ENCODE data around the gene SHH.

DNA sequence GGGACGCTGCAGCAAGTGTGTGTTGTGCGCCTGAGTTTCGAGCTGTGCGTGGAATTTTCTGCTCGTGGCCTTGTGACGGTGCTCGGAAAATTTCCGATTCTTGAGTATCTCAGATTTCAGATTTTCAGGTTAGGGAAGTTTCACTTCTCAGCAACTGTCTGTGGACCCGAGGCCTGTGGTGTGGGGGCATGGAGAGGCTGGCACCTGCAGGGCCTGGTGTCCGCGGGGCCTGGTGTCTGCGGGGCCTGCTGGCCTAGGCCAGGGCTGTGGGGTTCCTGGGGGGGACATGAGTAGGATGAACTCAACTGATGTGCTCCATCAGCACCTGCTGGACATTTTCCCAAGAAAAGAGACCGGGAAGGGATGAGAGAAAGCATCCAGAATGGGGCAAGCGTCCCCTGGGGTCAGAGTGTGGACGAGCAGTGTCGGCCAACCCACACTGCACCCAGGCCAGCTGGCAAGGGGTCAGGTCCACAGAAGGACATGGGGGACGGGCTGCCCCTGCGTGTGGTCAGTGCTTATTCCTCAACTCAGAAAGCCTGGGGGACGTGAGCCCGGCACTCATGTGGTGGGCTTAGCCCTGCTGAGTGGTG, 31.3 kb upstream of the SHH start:
- TF ChIP-seq, protein P1, sequence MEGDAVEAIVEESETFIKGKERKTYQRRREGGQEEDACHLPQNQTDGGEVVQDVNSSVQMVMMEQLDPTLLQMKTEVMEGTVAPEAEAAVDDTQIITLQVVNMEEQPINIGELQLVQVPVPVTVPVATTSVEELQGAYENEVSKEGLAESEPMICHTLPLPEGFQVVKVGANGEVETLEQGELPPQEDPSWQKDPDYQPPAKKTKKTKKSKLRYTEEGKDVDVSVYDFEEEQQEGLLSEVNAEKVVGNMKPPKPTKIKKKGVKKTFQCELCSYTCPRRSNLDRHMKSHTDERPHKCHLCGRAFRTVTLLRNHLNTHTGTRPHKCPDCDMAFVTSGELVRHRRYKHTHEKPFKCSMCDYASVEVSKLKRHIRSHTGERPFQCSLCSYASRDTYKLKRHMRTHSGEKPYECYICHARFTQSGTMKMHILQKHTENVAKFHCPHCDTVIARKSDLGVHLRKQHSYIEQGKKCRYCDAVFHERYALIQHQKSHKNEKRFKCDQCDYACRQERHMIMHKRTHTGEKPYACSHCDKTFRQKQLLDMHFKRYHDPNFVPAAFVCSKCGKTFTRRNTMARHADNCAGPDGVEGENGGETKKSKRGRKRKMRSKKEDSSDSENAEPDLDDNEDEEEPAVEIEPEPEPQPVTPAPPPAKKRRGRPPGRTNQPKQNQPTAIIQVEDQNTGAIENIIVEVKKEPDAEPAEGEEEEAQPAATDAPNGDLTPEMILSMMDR (IDR thresholded peaks at IDR 0.05): no peak
- TF ChIP-seq POLR2AphosphoS5 (IDR thresholded peaks at IDR 0.05): no peak
